CD4-positive, alpha-beta T cell treated with Interleukin-2 at 100 ng/mL for 4 hours (primary cell): ENCODE results near the gene RSRP1.

Source experiments
- DNase-seq: peaks from one replicate; pipeline ENCODE4 v3.0.0-alpha.2; 2020; ENCODE audit warnings: low spot score

The RSRP1 gene

GRCh38 chr1:25217598-25218232, 29.5 kb downstream of the RSRP1 start:
- no peak for DNase-seq

GRCh38 chr1:25217015-25217414, 30.2 kb downstream of the RSRP1 start:
- DNase-seq, result no peak

GRCh38 chr1:25216123-25216522, 31.1 kb downstream of the RSRP1 start:
- DNase-seq, result no peak

GRCh38 chr1:25212725-25213124, 34.5 kb downstream of the RSRP1 start:
- no peak for DNase-seq

- no peak for DNase-seq
These were observed 36.5 kb downstream of the RSRP1 start for GRCh38 chr1:25210728-25211127.

GRCh38 chr1:25209516-25209915, 37.7 kb downstream of the RSRP1 start:
- DNase-seq, result no peak

GRCh38 chr1:25208561-25209222, 38.6 kb downstream of the RSRP1 start:
- DNase-seq, result no peak

GRCh38 chr1:25208092-25208491, 39.2 kb downstream of the RSRP1 start:
- no peak for DNase-seq

GRCh38 chr1:25206201-25206600, 41.1 kb downstream of the RSRP1 start:
- no peak for DNase-seq

- DNase-seq, result no peak
These were observed 41.5 kb downstream of the RSRP1 start for GRCh38 chr1:25205786-25206185.

- peak; percentile 47 for DNase-seq
These were observed 42.3 kb downstream of the RSRP1 start for GRCh38 chr1:25204797-25205480.

- no peak for DNase-seq
These were observed 46.2 kb downstream of the RSRP1 start for GRCh38 chr1:25201006-25201405.

GRCh38 chr1:25199819-25200620, 47.2 kb downstream of the RSRP1 start:
- DNase-seq, result no peak

GRCh38 chr1:25198663-25199252, 48.5 kb downstream of the RSRP1 start:
- no peak for DNase-seq

- no peak for DNase-seq
These were observed 49.1 kb downstream of the RSRP1 start for GRCh38 chr1:25197982-25198662.

GRCh38 chr1:25197235-25197975, 49.8 kb downstream of the RSRP1 start:
- DNase-seq, result no peak

GRCh38 chr1:25196830-25197229, 50.4 kb downstream of the RSRP1 start:
- DNase-seq, result no peak

GRCh38 chr1:25195835-25196234, 51.4 kb downstream of the RSRP1 start:
- DNase-seq, result no peak

- DNase-seq, result no peak
These were observed 52.7 kb downstream of the RSRP1 start for GRCh38 chr1:25194572-25195020.

GRCh38 chr1:25194054-25194453, 53.2 kb downstream of the RSRP1 start:
- DNase-seq, result no peak

- DNase-seq, result no peak
These were observed 54.0 kb downstream of the RSRP1 start for GRCh38 chr1:25193229-25193628.
